ENCODE data around the gene FBN1.

DNA sequence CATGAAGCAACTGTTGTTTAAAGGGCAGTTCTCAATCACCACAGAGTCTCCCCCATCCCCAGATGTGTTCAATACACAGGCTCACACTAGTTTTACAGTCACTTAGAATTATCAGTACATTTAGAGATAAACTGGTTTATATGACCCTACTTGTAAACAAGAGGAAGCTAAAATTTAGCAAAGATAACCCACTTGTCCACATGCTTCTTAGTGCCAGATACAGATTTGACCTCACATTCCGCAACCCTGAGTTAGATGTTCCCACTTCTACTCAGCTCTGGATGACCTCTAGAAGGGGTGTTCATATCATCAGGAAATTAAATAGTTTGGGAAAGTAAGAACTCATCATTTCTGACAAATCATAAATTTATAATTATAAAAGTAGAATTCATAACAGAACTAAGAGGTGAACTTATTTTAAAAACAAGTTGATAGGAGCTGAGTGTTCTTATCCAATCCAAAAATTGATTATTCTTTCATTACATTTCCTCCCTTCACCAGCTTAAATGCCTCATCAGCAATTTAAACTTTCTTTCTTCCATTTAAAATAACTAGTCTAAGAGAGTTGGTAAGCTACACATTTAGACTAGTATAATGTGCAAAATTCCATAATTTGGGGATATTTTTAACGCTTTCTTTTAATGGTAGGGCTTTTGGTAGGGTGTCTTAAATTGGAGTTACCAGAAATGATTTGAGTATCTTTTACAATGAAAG lies 131.2 kb downstream of the FBN1 start:
- TF ChIP-seq, protein P1, sequence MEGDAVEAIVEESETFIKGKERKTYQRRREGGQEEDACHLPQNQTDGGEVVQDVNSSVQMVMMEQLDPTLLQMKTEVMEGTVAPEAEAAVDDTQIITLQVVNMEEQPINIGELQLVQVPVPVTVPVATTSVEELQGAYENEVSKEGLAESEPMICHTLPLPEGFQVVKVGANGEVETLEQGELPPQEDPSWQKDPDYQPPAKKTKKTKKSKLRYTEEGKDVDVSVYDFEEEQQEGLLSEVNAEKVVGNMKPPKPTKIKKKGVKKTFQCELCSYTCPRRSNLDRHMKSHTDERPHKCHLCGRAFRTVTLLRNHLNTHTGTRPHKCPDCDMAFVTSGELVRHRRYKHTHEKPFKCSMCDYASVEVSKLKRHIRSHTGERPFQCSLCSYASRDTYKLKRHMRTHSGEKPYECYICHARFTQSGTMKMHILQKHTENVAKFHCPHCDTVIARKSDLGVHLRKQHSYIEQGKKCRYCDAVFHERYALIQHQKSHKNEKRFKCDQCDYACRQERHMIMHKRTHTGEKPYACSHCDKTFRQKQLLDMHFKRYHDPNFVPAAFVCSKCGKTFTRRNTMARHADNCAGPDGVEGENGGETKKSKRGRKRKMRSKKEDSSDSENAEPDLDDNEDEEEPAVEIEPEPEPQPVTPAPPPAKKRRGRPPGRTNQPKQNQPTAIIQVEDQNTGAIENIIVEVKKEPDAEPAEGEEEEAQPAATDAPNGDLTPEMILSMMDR (IDR thresholded peaks at IDR 0.05): no peak
- TF ChIP-seq EP300 (IDR thresholded peaks at IDR 0.05) (no peak), POLR2A (IDR thresholded peaks at IDR 0.05) (no peak), POLR2AphosphoS5 (IDR thresholded peaks at IDR 0.05) (no peak)

Data from sigmoid colon (tissue), 4 donors.